HG03139 (cell line): ENCODE measurements around the gene OTUD6A.

Experiments
- ATAC-seq: cut with Tn5 transposase; IDR thresholded peaks from one replicate; pipeline ENCODE4 v1.9.1; 2021; ENCODE audit not compliant: unreplicated experiment

OTUD6A gene

GRCh38 chrX:70062076-70062475 lies at the start of gene OTUD6A:
TSS of gene OTUD6A (plus strand) at chrX:70062457. CDS start at chrX:70062525, 68 bp downstream.
- ATAC-seq: no peak

GRCh38 chrX:70012756-70013155 lies 49.5 kb upstream of the OTUD6A start:
- no peak for ATAC-seq

- ATAC-seq: no peak
Measured at GRCh38 chrX:70013466-70014381, 48.5 kb upstream of the OTUD6A start.

GRCh38 chrX:70016513-70016912 lies 45.7 kb upstream of the OTUD6A start:
- ATAC-seq: no peak

GRCh38 chrX:70022616-70023015 lies 39.6 kb upstream of the OTUD6A start:
- ATAC-seq: no peak

- ATAC-seq: no peak
Measured at GRCh38 chrX:70025464-70025863, 36.8 kb upstream of the OTUD6A start.

GRCh38 chrX:70026112-70026850 lies 36.0 kb upstream of the OTUD6A start:
- ATAC-seq: no peak

- no peak for ATAC-seq
Measured at GRCh38 chrX:70026851-70027200, 35.4 kb upstream of the OTUD6A start.

GRCh38 chrX:70029863-70030262 lies 32.4 kb upstream of the OTUD6A start:
- no peak for ATAC-seq

GRCh38 chrX:70030301-70030767 lies 31.9 kb upstream of the OTUD6A start:
- ATAC-seq: peak; percentile 53

- ATAC-seq: no peak
Measured at GRCh38 chrX:70032792-70033191, 29.5 kb upstream of the OTUD6A start.

- ATAC-seq: peak; percentile 69
Measured at GRCh38 chrX:70033348-70034051, 28.8 kb upstream of the OTUD6A start.

GRCh38 chrX:70034646-70035045 lies 27.6 kb upstream of the OTUD6A start:
- no peak for ATAC-seq

GRCh38 chrX:70038515-70038914 lies 23.7 kb upstream of the OTUD6A start:
- ATAC-seq: no peak

GRCh38 chrX:70038951-70039350 lies 23.3 kb upstream of the OTUD6A start:
- no peak for ATAC-seq

- no peak for ATAC-seq
Measured at GRCh38 chrX:70039758-70040157, 22.5 kb upstream of the OTUD6A start.

GRCh38 chrX:70041993-70042392 lies 20.3 kb upstream of the OTUD6A start:
- ATAC-seq: no peak

- ATAC-seq: no peak
Measured at GRCh38 chrX:70042399-70043371, 19.6 kb upstream of the OTUD6A start.

GRCh38 chrX:70043685-70044084 lies 18.6 kb upstream of the OTUD6A start:
- ATAC-seq: no peak

- ATAC-seq: no peak
Measured at GRCh38 chrX:70044541-70045245, 17.6 kb upstream of the OTUD6A start.
